HPDE6-E6E7 (cell line): ENCODE results near the gene GBX2.

Experiments
- DNase-seq: peaks from one replicate; pipeline ENCODE4 v3.0.0; 2011; ENCODE audit warnings: missing footprints; ENCODE audit errors: extremely low spot score

The GBX2 gene

GRCh38 chr2:236168110-236169080 is at the start of gene GBX2:
TSS of gene GBX2 (minus strand) at chr2:236168386. CDS start at chr2:236167971, 415 bp downstream.
- peak; percentile 89 for DNase-seq

DNA sequence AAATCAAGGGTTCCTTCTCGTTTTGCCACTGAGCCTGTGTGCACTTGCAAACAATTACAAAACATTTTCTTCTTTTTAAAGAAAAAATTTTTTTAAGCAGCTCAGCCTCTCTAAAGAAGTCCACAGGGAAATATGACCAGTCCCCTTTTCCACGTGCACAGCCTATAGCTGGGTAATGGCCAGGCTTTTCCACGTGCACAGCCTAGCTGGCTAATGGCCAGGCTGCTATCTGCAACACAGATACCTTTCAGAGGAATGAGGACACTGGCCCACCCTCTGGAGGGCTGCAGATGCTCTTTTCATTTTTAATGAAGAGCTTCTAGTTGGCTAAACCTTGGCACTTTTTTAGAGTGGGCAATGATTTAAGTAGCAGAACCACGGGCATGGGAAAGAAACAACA is 49.7 kb upstream of the GBX2 start:
- no peak for DNase-seq

GRCh38 chr2:236216711-236217110 is 48.5 kb upstream of the GBX2 start:
- DNase-seq = no peak

DNA sequence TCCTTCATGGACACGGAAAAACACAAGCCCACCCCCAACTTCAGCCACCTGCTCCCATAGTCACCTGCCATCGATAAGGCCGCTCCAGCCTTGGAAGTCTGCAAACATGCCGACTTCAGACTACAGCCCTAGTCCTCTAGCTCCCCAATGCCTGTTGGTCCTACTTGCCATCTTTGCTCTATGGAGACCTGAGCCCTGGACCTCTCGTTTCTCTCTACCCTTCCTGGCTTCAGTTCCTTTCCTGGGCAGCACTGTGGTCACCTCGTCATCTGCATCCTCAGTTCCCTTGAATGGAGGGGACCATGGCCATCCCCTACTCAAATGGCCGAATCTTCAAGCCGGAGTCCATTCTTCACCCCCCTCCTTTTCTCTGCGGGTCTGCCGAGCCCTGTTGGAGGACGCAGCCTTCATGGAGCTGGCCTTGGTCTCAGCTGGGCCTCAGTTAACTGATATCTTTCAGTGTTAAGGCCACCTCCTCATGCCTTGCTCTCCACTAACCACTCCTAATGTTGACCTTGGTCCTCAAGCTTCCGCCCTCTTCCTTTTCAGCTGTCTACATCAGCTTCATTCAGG is 47.7 kb upstream of the GBX2 start:
- DNase-seq = no peak

GRCh38 chr2:236215196-236215595 is 47.0 kb upstream of the GBX2 start:
- peak; percentile 49 for DNase-seq

GRCh38 chr2:236214376-236214995 is 46.3 kb upstream of the GBX2 start:
- no peak for DNase-seq

DNA sequence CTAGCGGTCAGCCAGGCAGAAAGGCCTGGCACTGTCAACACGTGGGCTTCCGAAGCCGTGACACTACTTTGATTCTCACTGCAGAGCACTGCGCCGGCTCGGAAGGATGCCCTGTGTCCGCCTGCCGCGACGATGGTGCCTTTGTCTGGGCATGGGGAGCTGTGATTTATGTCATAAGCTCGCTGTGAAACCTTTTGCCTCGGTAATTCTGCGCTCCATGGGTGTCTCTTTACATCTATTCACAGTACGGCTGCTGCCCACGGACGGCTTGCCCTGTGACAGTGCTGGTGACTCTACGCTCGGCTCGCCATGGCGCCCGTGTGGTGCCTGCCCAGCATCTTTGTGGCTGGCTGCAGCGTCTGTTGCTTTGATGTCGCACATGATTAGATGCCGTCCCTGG is 43.1 kb upstream of the GBX2 start:
- DNase-seq = no peak

- DNase-seq = no peak
Measured at GRCh38 chr2:236210536-236210935, 42.4 kb upstream of the GBX2 start.

DNA sequence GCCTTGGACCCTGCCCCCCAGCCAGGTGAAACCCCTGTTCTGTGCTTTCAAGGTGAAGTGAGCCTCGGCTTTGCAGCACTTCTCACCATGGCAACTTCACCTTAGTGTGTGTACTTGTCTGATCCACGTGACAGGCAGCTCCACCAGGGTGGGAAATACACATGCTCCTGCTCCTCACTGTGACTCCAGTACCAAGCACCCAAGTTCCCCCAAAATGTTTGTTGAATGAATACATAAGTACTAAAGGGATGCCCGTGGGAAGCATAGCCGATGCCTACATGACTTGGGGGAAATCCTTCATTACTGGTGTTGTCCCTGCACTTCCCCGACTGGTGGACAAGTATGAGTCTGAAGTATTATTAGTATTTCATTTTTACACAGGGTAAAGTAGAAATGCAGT is 41.8 kb upstream of the GBX2 start:
- no peak for DNase-seq

GRCh38 chr2:236209535-236209934 is 41.3 kb upstream of the GBX2 start:
- no peak for DNase-seq

GRCh38 chr2:236208019-236208926 is 40.1 kb upstream of the GBX2 start:
- no peak for DNase-seq

DNA sequence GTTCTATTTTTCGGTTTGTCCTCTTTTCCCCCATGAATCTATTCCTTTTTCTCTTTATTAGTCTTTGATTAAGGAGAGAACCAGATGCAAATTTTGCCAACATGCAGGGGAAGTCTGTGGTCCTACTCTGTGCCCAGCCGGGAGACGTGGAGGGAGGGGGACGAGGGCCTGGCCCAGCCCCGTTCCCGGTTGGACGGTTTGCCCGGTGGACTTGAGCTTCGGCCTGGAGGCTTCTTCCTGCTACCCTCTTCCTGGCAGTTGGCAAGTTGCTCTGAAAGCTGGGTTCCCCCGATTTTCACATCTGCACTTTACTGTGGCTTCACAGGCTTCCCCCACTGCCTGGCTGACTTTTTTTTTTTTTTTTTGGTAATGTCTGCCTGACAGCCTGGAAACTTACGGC is 39.3 kb upstream of the GBX2 start:
- no peak for DNase-seq

DNA sequence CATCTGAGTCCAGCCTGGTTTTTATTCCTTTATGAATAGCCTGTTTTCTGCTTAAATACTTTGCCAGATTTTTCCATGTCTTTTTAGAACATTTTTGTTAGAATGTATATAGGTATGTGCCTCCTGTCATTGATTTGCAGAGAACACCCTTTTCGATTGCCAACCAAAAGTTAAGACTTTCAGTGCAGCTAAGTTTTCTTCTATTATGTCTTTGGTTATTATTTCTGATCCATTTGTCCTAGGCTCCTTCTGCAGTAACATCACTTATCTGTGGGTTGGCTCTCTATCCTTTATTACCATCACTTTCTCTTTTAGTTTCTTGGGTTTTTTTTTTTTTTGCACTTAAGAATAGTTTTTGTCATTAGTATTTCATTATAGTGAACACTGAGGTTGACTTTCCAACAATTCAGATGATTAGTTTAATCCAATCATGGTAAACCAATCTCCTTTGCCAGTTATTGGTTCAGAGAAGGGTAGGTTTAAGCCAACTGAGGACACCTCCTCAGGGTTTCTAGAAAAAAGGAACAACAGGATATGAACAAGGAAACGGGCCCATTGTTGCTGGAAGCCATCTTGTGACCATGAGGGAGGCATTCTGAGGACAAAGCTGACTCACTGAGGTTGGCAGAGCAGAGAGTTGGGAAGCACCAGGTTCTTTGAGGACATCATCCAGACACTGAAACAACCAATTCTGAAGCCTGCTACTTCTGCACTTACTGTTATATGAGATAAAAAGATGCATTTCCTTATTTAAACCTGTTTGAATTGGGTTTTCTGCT is 37.9 kb upstream of the GBX2 start:
- DNase-seq = no peak

DNA sequence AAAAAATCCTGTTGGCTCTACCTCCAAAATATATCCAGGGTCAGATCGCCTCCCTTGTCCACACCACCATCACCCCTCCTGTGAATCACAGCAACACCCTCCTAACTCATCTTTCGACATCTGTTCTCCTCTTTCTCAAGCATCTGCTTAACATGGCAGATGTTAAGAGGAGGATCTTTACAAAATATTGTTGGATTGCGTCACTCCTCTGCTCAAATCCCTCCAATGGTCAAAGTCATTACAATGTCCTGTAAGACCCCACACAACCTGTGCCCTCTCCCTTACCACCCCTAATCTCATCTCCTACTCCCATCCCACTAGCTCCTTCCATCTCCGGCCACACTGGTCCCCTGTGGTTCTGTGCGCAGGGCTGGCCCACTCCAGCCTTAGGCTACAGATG is 36.8 kb upstream of the GBX2 start:
- DNase-seq = no peak

DNA sequence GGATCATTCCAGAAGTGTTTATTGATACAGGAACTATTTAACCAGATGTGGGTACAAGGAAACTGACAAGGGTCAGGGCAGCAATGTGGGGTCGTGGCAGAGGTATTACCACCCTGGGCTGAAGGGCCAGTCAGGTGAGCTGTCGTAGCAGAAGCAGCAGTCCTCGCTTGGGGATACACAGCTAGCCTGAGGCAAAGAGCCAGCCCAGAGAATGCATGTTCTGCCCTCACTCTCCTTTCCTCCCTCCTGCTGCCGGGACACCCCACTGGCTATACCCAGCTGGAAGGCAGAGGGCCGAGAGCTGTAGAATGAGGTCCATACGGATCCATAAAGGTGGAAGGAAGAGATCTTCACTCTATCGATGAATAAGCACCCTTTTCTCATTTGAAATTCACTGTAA is 32.2 kb upstream of the GBX2 start:
- no peak for DNase-seq

DNA sequence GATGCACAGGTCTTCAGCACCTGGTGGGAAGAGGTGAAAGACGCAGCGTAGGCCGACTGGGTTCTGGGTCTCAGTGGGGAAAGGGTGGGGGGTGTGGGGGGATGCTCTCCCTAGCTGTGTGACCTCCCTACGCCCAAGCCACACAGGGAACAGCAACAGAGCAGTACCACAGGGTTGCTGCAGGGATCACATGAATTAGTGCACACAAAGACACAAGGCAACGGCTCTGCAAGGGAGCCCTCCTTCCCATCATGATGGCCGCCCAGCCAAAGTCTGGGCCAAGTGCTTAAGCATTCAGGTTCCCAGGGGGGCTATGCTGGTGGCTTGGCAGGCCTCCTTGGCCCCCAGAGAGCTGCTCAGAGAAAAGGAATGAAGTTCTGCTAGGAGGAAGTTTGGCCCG is 28.2 kb upstream of the GBX2 start:
- DNase-seq = no peak

GRCh38 chr2:236195726-236196125 is 27.5 kb upstream of the GBX2 start:
- DNase-seq = no peak

DNA sequence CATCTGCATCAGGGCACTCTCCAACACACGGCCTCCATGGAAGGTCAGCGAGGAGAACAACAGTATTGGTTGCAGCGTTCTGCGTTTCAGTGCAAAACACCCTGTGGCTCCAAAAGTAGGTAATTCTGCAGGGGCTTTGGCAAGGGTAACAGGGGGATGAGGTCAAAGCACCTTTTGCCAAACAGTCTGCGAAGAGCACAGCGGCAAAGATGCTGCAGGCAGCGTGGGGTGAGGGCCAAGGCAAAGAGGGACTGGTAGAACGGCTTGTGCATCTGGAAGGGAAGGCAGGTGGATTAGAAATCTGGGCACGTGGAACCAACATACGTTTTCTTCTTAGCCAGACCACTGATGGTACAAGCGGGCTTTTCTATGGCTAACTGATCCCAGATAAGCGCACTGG is 26.6 kb upstream of the GBX2 start:
- no peak for DNase-seq

- DNase-seq = no peak
Measured at GRCh38 chr2:236193026-236193425, 24.8 kb upstream of the GBX2 start.

DNA sequence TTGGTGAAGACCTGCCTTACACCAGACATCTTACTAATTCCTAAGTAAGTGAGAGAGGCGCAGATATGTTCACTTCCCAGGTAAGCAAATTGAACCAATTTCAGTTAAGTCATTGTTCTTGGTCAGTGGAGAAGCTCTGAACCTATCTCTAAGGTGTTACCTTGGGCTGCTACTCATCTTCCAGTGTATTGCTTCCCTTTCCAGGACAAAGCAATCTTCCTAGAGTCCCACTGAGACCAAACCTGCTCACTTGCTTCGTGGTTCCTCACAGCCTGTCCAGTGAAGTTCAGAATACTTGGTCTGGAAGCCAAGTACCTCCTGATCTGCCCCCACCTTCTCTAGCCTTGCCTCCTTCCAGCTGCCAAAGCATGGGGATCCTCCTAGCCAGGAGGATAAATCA is 22.5 kb upstream of the GBX2 start:
- no peak for DNase-seq

DNA sequence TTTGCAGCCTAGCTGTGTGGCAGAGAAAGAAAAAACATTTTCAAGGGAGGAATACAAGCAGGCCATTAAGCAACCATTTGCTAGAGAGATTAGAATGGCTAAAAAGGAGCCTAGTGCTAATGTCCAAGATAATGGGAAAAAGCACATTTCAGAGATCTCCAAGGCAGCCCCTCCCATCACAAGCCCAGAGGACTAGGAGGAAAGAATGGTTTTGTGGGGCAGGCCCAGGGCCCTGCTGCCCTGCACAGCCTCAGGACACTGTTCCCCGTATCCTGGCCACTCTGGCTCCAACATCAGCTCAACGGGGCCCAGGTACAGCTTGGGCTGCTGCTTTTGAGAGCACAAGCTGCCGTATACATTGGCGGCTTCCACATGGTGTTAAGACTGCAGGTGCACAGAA is 16.5 kb upstream of the GBX2 start:
- no peak for DNase-seq
